IMR-90 (cell line): Measurements from ENCODE around the gene LEMD3.

Experiments used
- NFE2L2 ChIP-seq: fragments of 150-350 bp; IDR thresholded peaks from 2 replicates; pipeline ENCODE4 v1.6.1; 2016; ENCODE audit warnings: low read depth, mild to moderate bottlenecking, low read length
- POLR2A ChIP-seq: IDR thresholded peaks from 2 replicates; pipeline ENCODE4 v1.6.1; 2012; ENCODE audit warnings: mild to moderate bottlenecking, low read depth, low read length
- SMC3 ChIP-seq: fragments of 150-350 bp; IDR thresholded peaks from 2 replicates; pipeline ENCODE4 v1.6.1; 2016; ENCODE audit warnings: low read depth, mild to moderate bottlenecking, antibody characterized with exemption, low read length, moderate library complexity
- TF ChIP-seq, protein P1 (sequence below): conservative IDR thresholded peaks from 2 replicates; pipeline ENCODE4 v1.5.1; 2012; ENCODE audit warnings: mild to moderate bottlenecking, low read depth, low read length, improper control_type of control experiment
- TF ChIP-seq, protein P2 (sequence below): fragments of 150-350 bp; IDR thresholded peaks from 2 replicates; pipeline ENCODE4 v1.6.1; 2017; ENCODE audit warnings: mild to moderate bottlenecking, antibody characterized with exemption, low read length, low read depth

DNA sequence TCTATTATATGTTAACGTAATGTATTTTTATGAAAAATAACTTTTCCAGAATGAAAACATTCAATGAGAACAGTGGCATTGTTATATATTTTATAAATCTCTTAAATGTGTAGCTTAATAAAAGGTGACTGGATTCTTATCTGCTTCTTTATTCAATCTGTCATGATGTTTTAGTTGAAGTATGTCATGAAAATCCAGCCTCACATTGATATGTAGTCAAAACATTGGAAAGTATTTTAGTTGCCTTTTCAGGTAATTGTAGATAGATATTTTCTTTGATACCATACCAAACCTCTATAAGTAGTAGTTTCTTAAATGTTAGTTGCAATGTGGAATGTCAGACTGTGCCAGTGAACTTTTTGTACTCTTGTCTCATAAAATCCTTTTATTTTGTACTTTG, 67.8 kb downstream of the LEMD3 start:
- TF ChIP-seq POLR2A (no peak), SMC3 (no peak), NFE2L2 (no peak)
- TF ChIP-seq, protein P1, sequence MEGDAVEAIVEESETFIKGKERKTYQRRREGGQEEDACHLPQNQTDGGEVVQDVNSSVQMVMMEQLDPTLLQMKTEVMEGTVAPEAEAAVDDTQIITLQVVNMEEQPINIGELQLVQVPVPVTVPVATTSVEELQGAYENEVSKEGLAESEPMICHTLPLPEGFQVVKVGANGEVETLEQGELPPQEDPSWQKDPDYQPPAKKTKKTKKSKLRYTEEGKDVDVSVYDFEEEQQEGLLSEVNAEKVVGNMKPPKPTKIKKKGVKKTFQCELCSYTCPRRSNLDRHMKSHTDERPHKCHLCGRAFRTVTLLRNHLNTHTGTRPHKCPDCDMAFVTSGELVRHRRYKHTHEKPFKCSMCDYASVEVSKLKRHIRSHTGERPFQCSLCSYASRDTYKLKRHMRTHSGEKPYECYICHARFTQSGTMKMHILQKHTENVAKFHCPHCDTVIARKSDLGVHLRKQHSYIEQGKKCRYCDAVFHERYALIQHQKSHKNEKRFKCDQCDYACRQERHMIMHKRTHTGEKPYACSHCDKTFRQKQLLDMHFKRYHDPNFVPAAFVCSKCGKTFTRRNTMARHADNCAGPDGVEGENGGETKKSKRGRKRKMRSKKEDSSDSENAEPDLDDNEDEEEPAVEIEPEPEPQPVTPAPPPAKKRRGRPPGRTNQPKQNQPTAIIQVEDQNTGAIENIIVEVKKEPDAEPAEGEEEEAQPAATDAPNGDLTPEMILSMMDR, result no peak
- TF ChIP-seq, protein P2, sequence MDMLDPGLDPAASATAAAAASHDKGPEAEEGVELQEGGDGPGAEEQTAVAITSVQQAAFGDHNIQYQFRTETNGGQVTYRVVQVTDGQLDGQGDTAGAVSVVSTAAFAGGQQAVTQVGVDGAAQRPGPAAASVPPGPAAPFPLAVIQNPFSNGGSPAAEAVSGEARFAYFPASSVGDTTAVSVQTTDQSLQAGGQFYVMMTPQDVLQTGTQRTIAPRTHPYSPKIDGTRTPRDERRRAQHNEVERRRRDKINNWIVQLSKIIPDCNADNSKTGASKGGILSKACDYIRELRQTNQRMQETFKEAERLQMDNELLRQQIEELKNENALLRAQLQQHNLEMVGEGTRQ, result no peak
